MM.1S (cell line): ENCODE measurements around the gene FBLN2.

Experiments
- DNase-seq: peaks from one replicate; pipeline ENCODE4 v3.0.0-alpha.2; 2015
- H2AFZ ChIP-seq: fragments of 300-600 bp; sonication (generic); 2 replicates; pipeline ENCODE4 v1.6.0; 2016; ENCODE audit warnings: antibody characterized with exemption, low read length
- H3F3A ChIP-seq: fragments of 300-600 bp; sonication (generic); 2 replicates; pipeline ENCODE4 v1.6.1; 2016; ENCODE audit warnings: mild to moderate bottlenecking, antibody characterized with exemption, low read length, moderate library complexity, mixed read lengths; ENCODE audit not compliant: insufficient read depth
- H3K27ac ChIP-seq: fragments of 300-600 bp; sonication (generic); 2 replicates; pipeline ENCODE4 v1.5.1; 2016; ENCODE audit warnings: mild to moderate bottlenecking, low read length
- H3K27me3 ChIP-seq: fragments of 300-600 bp; sonication (generic); replicated peaks from 2 replicates; pipeline ENCODE4 v1.6.0; 2016; ENCODE audit warnings: low read length; ENCODE audit not compliant: insufficient read depth
- H3K36me3 ChIP-seq: fragments of 300-600 bp; sonication (generic); replicated peaks from 2 replicates; pipeline ENCODE4 v1.6.1; 2016; ENCODE audit warnings: mild to moderate bottlenecking, low read length, mixed read lengths; ENCODE audit not compliant: insufficient read depth
- H3K4me1 ChIP-seq: fragments of 300-600 bp; sonication (generic); 2 replicates; pipeline ENCODE4 v1.6.1; 2016; ENCODE audit warnings: low read length, mixed read lengths
- H3K4me2 ChIP-seq: fragments of 300-600 bp; sonication (generic); 2 replicates; pipeline ENCODE4 v1.6.0; 2016; ENCODE audit warnings: low read depth, low read length
- H3K4me3 ChIP-seq: fragments of 300-600 bp; sonication (generic); 2 replicates; pipeline ENCODE4 v1.5.1; 2016; ENCODE audit warnings: low read length, mixed read lengths
- H3K79me2 ChIP-seq: fragments of 300-600 bp; sonication (generic); 2 replicates; pipeline ENCODE4 v1.6.1; 2016; ENCODE audit warnings: mixed run types, low read length, mixed read lengths
- H3K9ac ChIP-seq: fragments of 300-600 bp; sonication (generic); 2 replicates; pipeline ENCODE4 v1.6.1; 2016; ENCODE audit warnings: low read length, mixed read lengths
- H3K9me2 ChIP-seq: fragments of 300-600 bp; sonication (generic); replicated peaks from 2 replicates; pipeline ENCODE4 v1.6.1; 2016; ENCODE audit warnings: mild to moderate bottlenecking, low read length, mixed read lengths; ENCODE audit not compliant: insufficient read depth
- H3K9me3 ChIP-seq: fragments of 300-600 bp; sonication (generic); replicated peaks from 2 replicates; pipeline ENCODE4 v1.6.1; 2016; ENCODE audit warnings: mild to moderate bottlenecking, low read length, mixed read lengths; ENCODE audit not compliant: insufficient read depth
- H4K20me1 ChIP-seq: fragments of 300-600 bp; sonication (generic); 2 replicates; pipeline ENCODE4 v1.6.1; 2016; ENCODE audit warnings: mild to moderate bottlenecking, low read length, moderate library complexity, mixed read lengths; ENCODE audit not compliant: insufficient read depth
- EZH2 ChIP-seq: fragments of 300-600 bp; sonication (generic); optimal IDR thresholded peaks from 2 replicates; pipeline ENCODE3; 2017; ENCODE audit warnings: low read depth, mild to moderate bottlenecking, antibody characterized with exemption, low read length, mixed read lengths
- EZH2phosphoT487 ChIP-seq: fragments of 300-600 bp; sonication (generic); IDR thresholded peaks from 2 replicates; pipeline ENCODE4 v1.6.1; 2018; ENCODE audit warnings: antibody characterized with exemption, low read length
- TF ChIP-seq, protein P1 (sequence below): fragments of 300-600 bp; sonication (generic); IDR thresholded peaks from 2 replicates; pipeline ENCODE4 v1.5.1; 2016; ENCODE audit warnings: antibody characterized with exemption, low read length, mixed read lengths

The FBLN2 gene

GRCh38 chr3:13661121-13661520 lies 112.2 kb downstream of the FBLN2 start:
- DNase-seq, result no peak
- no peak overlapping the region for H3K4me3 ChIP-seq

GRCh38 chr3:13662238-13662847 lies 113.4 kb downstream of the FBLN2 start:
- Histone ChIP-seq H2AFZ (no peak overlapping the region), H3K36me3 (no peaks in the 10 kb centered on the region), H3K4me1 (no peaks in the 10 kb centered on the region), H3K4me2 (no peak overlapping the region), H3K9ac (no peak overlapping the region), H3K27ac (no peak overlapping the region), H3K79me2 (no peaks in the 10 kb centered on the region), H3K4me3 (no peak overlapping the region), H3K27me3 (peaks cover 90% of the 10 kb centered on the region), H4K20me1 (no peaks in the 10 kb centered on the region), H3F3A (no peaks in the 10 kb centered on the region), H3K9me2 (no peaks in the 10 kb centered on the region), H3K9me3 (no peaks in the 10 kb centered on the region)
- DNase-seq, result no peak
- TF ChIP-seq EZH2phosphoT487, result no peak
- TF ChIP-seq, protein P1, sequence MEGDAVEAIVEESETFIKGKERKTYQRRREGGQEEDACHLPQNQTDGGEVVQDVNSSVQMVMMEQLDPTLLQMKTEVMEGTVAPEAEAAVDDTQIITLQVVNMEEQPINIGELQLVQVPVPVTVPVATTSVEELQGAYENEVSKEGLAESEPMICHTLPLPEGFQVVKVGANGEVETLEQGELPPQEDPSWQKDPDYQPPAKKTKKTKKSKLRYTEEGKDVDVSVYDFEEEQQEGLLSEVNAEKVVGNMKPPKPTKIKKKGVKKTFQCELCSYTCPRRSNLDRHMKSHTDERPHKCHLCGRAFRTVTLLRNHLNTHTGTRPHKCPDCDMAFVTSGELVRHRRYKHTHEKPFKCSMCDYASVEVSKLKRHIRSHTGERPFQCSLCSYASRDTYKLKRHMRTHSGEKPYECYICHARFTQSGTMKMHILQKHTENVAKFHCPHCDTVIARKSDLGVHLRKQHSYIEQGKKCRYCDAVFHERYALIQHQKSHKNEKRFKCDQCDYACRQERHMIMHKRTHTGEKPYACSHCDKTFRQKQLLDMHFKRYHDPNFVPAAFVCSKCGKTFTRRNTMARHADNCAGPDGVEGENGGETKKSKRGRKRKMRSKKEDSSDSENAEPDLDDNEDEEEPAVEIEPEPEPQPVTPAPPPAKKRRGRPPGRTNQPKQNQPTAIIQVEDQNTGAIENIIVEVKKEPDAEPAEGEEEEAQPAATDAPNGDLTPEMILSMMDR, result no peak
- no peak for TF ChIP-seq EZH2

More at GRCh38 chr3:13661121-13661520, 112.2 kb downstream of the FBLN2 start:
- Histone ChIP-seq H3K79me2 (no peaks in the 10 kb centered on the region), H3K27me3 (peaks cover 94% of the 10 kb centered on the region), H4K20me1 (no peaks in the 10 kb centered on the region), H3K36me3 (no peaks in the 10 kb centered on the region), H2AFZ (no peak overlapping the region), H3F3A (no peaks in the 10 kb centered on the region), H3K9ac (no peak overlapping the region), H3K27ac (no peak overlapping the region), H3K9me2 (no peaks in the 10 kb centered on the region), H3K4me1 (no peaks in the 10 kb centered on the region), H3K4me2 (no peak overlapping the region), H3K9me3 (no peaks in the 10 kb centered on the region)
- TF ChIP-seq EZH2phosphoT487, result no peak
- TF ChIP-seq, protein P1, result no peak
- no peak for TF ChIP-seq EZH2

GRCh38 chr3:13663781-13664535 lies 115.0 kb downstream of the FBLN2 start:
- H3K9ac ChIP-seq, result no peak overlapping the region
- H3F3A ChIP-seq, result no peaks in the 10 kb centered on the region
- DNase-seq, result no peak
- H3K36me3 ChIP-seq, result no peaks in the 10 kb centered on the region
- H3K4me2 ChIP-seq, result no peak overlapping the region
- H3K4me3 ChIP-seq, result no peak overlapping the region
- no peaks in the 10 kb centered on the region for H3K4me1 ChIP-seq
- H4K20me1 ChIP-seq, result no peaks in the 10 kb centered on the region
- H3K79me2 ChIP-seq, result no peaks in the 10 kb centered on the region
- no peaks in the 10 kb centered on the region for H3K9me3 ChIP-seq
- no peaks in the 10 kb centered on the region for H3K9me2 ChIP-seq
- peaks cover 88% of the 10 kb centered on the region for H3K27me3 ChIP-seq
- H2AFZ ChIP-seq, result no peak overlapping the region
- TF ChIP-seq, protein P1, result no peak
- TF ChIP-seq EZH2phosphoT487, result no peak
- TF ChIP-seq EZH2, result no peak
- H3K27ac ChIP-seq, result no peak overlapping the region
